Loucy (cell line): ENCODE measurements around the gene PRR36.

ENCODE experiments used
- H2AFZ ChIP-seq: fragments of 200-600 bp; sonication (generic); 2 replicates; pipeline ENCODE4 v1.6.0; 2016; ENCODE audit warnings: antibody characterized with exemption, mild to moderate bottlenecking, low read length, moderate library complexity
- H3F3A ChIP-seq: fragments of 200-600 bp; 2 replicates; pipeline ENCODE4 v1.6.0; 2016; ENCODE audit warnings: antibody characterized with exemption, low read depth, mild to moderate bottlenecking
- H3K27me3 ChIP-seq: fragments of 200-600 bp; sonication (generic); 2 replicates; pipeline ENCODE4 v1.6.1; 2014; ENCODE audit warnings: low read length, mild to moderate bottlenecking; ENCODE audit not compliant: insufficient read depth, poor library complexity, severe bottlenecking
- H3K36me3 ChIP-seq: fragments of 200-600 bp; sonication (generic); 2 replicates; pipeline ENCODE4 v1.6.1; 2016; ENCODE audit warnings: low read length; ENCODE audit not compliant: insufficient read depth
- H3K4me1 ChIP-seq: fragments of 200-600 bp; sonication (generic); 2 replicates; pipeline ENCODE4 v1.5.1; 2014; ENCODE audit warnings: low read length, mild to moderate bottlenecking; ENCODE audit not compliant: insufficient read depth, poor library complexity, severe bottlenecking
- H3K4me2 ChIP-seq: fragments of 200-600 bp; sonication (generic); 2 replicates; pipeline ENCODE4 v1.6.0; 2014; ENCODE audit warnings: antibody characterized with exemption, low read length, low read depth, mild to moderate bottlenecking; ENCODE audit not compliant: poor library complexity, severe bottlenecking
- H3K4me3 ChIP-seq: fragments of 200-600 bp; sonication (generic); 2 replicates; pipeline ENCODE4 v1.5.1; 2014; ENCODE audit warnings: low read length, mild to moderate bottlenecking, mixed read lengths; ENCODE audit not compliant: poor library complexity, severe bottlenecking
- H3K79me2 ChIP-seq: fragments of 200-600 bp; sonication (generic); 2 replicates; pipeline ENCODE4 v1.6.1; 2014; ENCODE audit warnings: low read length; ENCODE audit not compliant: insufficient read depth
- H3K9ac ChIP-seq: fragments of 200-600 bp; sonication (generic); 2 replicates; pipeline ENCODE4 v1.6.0; 2014; ENCODE audit warnings: mild to moderate bottlenecking, low read depth, low read length, moderate library complexity; ENCODE audit not compliant: poor library complexity, severe bottlenecking
- H3K9me2 ChIP-seq: fragments of 200-600 bp; sonication (generic); replicated peaks from 2 replicates; pipeline ENCODE4 v1.6.1; 2016; ENCODE audit warnings: low read depth, low read length, mixed read lengths
- H3K9me3 ChIP-seq: fragments of 200-600 bp; sonication (generic); 2 replicates; pipeline ENCODE4 v1.6.1; 2014; ENCODE audit warnings: mild to moderate bottlenecking, antibody characterized with exemption, low read length, low read depth; ENCODE audit not compliant: insufficient read depth
- H4K20me1 ChIP-seq: fragments of 200-600 bp; sonication (generic); 2 replicates; pipeline ENCODE4 v1.6.0; 2014; ENCODE audit warnings: antibody characterized with exemption, low read length, mild to moderate bottlenecking; ENCODE audit not compliant: insufficient read depth, poor library complexity, severe bottlenecking
- EZH2phosphoT487 ChIP-seq: fragments of 200-600 bp; IDR thresholded peaks from 2 replicates; pipeline ENCODE4 v1.6.1; 2018; ENCODE audit warnings: antibody characterized with exemption, mild to moderate bottlenecking, moderate library complexity, borderline replicate concordance
- TF ChIP-seq, protein P1 (sequence below): fragments of 200-600 bp; sonication (generic); conservative IDR thresholded peaks from 2 replicates; pipeline ENCODE4 v1.5.1; 2014; ENCODE audit warnings: mild to moderate bottlenecking, antibody characterized with exemption, low read length

The PRR36 gene

DNA sequence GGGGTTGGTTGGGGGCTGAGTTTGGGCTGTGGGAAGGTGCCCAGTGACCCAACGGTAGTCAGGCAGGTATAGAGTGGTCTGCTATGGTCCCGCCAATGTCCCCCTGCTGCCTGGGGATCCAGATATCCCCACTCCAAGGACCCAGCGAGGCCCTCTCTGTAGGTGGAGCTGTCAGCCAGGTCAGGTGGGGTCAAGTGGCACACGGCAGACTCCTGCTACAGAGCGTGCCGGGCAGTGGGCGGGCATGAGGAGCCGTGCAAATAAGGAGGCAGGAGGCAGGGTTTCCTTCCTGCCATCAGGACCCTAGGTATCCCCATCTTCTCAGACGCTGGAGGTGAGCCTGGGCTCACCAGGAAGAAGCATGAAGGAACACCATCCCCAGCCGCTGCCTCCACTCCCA is 29.2 kb downstream of the PRR36 start:
- Histone ChIP-seq H2AFZ (no peak overlapping the region), H3K9me2 (no peaks in the 10 kb centered on the region), H4K20me1 (no peaks in the 10 kb centered on the region), H3K9ac (no peak overlapping the region), H3K4me3 (no peak overlapping the region), H3K36me3 (no peaks in the 10 kb centered on the region), H3K9me3 (no peaks in the 10 kb centered on the region), H3K27me3 (no peaks in the 10 kb centered on the region), H3F3A (no peaks in the 10 kb centered on the region), H3K4me1 (no peaks in the 10 kb centered on the region), H3K4me2 (no peak overlapping the region), H3K79me2 (no peaks in the 10 kb centered on the region)
- TF ChIP-seq, protein P1, sequence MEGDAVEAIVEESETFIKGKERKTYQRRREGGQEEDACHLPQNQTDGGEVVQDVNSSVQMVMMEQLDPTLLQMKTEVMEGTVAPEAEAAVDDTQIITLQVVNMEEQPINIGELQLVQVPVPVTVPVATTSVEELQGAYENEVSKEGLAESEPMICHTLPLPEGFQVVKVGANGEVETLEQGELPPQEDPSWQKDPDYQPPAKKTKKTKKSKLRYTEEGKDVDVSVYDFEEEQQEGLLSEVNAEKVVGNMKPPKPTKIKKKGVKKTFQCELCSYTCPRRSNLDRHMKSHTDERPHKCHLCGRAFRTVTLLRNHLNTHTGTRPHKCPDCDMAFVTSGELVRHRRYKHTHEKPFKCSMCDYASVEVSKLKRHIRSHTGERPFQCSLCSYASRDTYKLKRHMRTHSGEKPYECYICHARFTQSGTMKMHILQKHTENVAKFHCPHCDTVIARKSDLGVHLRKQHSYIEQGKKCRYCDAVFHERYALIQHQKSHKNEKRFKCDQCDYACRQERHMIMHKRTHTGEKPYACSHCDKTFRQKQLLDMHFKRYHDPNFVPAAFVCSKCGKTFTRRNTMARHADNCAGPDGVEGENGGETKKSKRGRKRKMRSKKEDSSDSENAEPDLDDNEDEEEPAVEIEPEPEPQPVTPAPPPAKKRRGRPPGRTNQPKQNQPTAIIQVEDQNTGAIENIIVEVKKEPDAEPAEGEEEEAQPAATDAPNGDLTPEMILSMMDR, result no peak
- TF ChIP-seq EZH2phosphoT487, result no peak

DNA sequence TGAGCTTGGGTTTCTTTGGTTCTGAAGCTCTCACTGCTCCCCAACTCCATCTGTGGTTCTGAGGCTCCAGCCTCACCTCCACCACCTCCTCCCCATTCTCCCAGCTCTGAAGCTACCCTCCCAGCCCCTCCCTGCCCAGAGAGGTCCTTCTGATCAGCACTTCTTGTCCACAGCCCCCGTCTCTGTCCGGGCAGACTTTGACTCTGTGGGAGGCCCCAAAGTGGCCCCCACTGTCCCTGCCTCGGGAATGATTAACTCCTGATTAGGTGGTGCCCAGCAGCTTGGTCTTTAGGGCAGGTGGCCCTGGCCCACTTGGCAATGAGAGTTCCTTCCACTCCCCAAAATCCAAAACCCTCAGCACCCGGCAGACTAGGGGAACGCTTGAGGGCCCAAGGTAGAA is 29.8 kb downstream of the PRR36 start:
- no peak overlapping the region for H3K4me2 ChIP-seq

DNA sequence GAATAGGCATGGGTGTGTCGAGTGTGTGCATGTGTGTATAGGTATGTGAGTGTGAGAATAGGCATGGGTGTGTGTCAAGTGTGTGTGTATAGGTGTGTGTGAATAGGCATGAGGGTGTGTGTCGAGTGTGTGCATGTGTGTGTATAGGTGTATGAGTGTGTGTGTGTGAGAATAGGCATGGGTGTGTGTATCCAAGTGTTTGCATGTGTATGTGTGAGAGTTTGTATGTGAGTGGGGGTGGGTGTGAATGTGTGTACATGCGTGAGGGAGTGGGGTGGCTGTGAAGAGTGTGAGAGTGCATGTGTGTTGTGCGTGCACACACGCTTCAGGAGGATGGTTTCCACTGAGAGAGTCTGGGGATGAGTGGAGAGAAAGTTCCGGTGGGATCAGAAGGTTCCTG is 30.7 kb downstream of the PRR36 start:
- H3K4me2 ChIP-seq, result no peak overlapping the region
- H3F3A ChIP-seq, result no peaks in the 10 kb centered on the region
- TF ChIP-seq EZH2phosphoT487, result no peak
- TF ChIP-seq, protein P1, result no peak
- no peaks in the 10 kb centered on the region for H3K27me3 ChIP-seq
- H3K9ac ChIP-seq, result no peak overlapping the region
- H3K36me3 ChIP-seq, result no peaks in the 10 kb centered on the region
- no peaks in the 10 kb centered on the region for H3K79me2 ChIP-seq
- H3K4me3 ChIP-seq, result no peak overlapping the region
- no peaks in the 10 kb centered on the region for H4K20me1 ChIP-seq
- H3K4me1 ChIP-seq, result no peaks in the 10 kb centered on the region
- H2AFZ ChIP-seq, result no peak overlapping the region
- H3K9me3 ChIP-seq, result no peaks in the 10 kb centered on the region
- no peaks in the 10 kb centered on the region for H3K9me2 ChIP-seq

More for the DNA sequence above, 29.8 kb downstream of the PRR36 start:
- Histone ChIP-seq H4K20me1 (no peaks in the 10 kb centered on the region), H3K36me3 (no peaks in the 10 kb centered on the region), H3K9me2 (no peaks in the 10 kb centered on the region), H3K9me3 (no peaks in the 10 kb centered on the region), H3K4me3 (no peak overlapping the region), H3K4me1 (no peaks in the 10 kb centered on the region), H3K79me2 (no peaks in the 10 kb centered on the region), H2AFZ (no peak overlapping the region), H3K9ac (no peak overlapping the region), H3F3A (no peaks in the 10 kb centered on the region), H3K27me3 (no peaks in the 10 kb centered on the region)
- TF ChIP-seq EZH2phosphoT487, result no peak
- TF ChIP-seq, protein P1, result no peak
